Activated T-cell treated with anti-CD3 and anti-CD28 coated beads, Interleukin-2, amount 50 U/mL, for 72 hours (primary cell): Measurements from ENCODE around the gene OR4S1. TPM values are rescaled to one million over a fixed set of nuclear protein-coding genes. Genes with fewer than 3 reads are reported as not detected.

Experiments used
- total RNA-seq, 2 donors: library from RNA; stranded (reverse); gene quantifications; one replicate each; pipeline ENCODE4 v1.2.3, GENCODE V29; 2022

OR4S1 gene
- total RNA-seq, 2 donors from 2014 or later, result not detected

Other genes with a start within 250 kb of the OR4S1 start
- not detected for gene OR4B1, start 89.4 kb upstream of the OR4S1 start, total RNA-seq
- gene OR4X2, start 61.1 kb upstream of the OR4S1 start, total RNA-seq, result not detected
- gene OR4X1, start 42.4 kb upstream of the OR4S1 start, total RNA-seq, result not detected
- gene OR4C3, start 18.7 kb downstream of the OR4S1 start, total RNA-seq, result not detected
- gene OR4C5, start 60.2 kb downstream of the OR4S1 start, total RNA-seq, result not detected
- gene OR4A47, start 182.6 kb downstream of the OR4S1 start, total RNA-seq, result not detected